ENCODE measurements around the gene PRDM16.

- no peak for TF ChIP-seq CTCF (conservative IDR thresholded peaks at IDR 0.05; ENCODE audit: low read depth, low read length)
- no peak for TF ChIP-seq EZH2 (IDR thresholded peaks at IDR 0.05; ENCODE audit: low read length, unreplicated experiment)
Measured at GRCh38 chr1:3117879-3118278, 48.9 kb downstream of the PRDM16 start.
